Adipocyte (in vitro differentiated cells): ENCODE results near the gene FRK.

Experiments
- DNase-seq: peaks from one replicate; pipeline ENCODE4 v3.0.0-alpha.2; 2015; ENCODE audit warnings: low read depth
- H3K27me3 ChIP-seq: replicated peaks from 2 replicates; pipeline ENCODE4 v1.7.0; 2013; ENCODE audit warnings: mild to moderate bottlenecking, low read length, moderate library complexity; ENCODE audit not compliant: control insufficient read depth, insufficient read depth
- H3K36me3 ChIP-seq: 2 replicates; pipeline ENCODE4 v1.7.0; 2013; ENCODE audit warnings: low read length, mild to moderate bottlenecking, moderate library complexity; ENCODE audit not compliant: control insufficient read depth, insufficient read depth, severe bottlenecking
- H3K4me1 ChIP-seq: 2 replicates; pipeline ENCODE4 v1.7.0; 2013; ENCODE audit warnings: mild to moderate bottlenecking, low read length, moderate library complexity; ENCODE audit not compliant: control insufficient read depth, insufficient read depth
- H3K4me3 ChIP-seq: 2 replicates; pipeline ENCODE4 v1.7.0; 2013; ENCODE audit warnings: mild to moderate bottlenecking, low read length, moderate library complexity
- H3K9ac ChIP-seq: 2 replicates; pipeline ENCODE4 v1.7.0; 2013; ENCODE audit warnings: mild to moderate bottlenecking, low read length, moderate library complexity
- H3K9me3 ChIP-seq: 2 replicates; pipeline ENCODE4 v1.7.0; 2013; ENCODE audit warnings: mild to moderate bottlenecking, low read length, moderate library complexity; ENCODE audit not compliant: control insufficient read depth

FRK gene

DNA sequence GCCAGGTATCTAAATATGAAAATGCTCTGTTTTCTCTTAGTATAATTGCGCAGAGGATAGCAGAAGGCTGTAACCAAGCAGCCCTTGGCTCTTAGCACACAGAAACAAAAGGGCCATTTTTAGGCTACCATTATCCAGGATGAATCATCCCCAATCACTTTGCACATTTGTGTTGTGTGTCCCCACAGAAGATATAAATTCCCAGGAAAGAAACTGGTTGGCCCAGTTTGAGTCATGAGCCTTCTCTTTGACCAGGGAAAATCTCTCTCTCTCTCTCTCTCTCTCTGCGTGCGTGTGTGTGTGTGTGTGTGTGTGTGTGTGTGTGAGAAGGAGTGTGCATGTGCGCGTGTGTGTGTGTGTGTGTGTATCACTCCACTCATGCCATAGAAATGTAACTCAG is 178.5 kb downstream of the FRK start:
- DNase-seq, result no peak
- H3K4me1 ChIP-seq, result no peaks in the 10 kb centered on the region
- H3K4me3 ChIP-seq, result no peak overlapping the region
- H3K9ac ChIP-seq, result no peak overlapping the region
- no peaks in the 10 kb centered on the region for H3K36me3 ChIP-seq
- H3K27me3 ChIP-seq, result no peaks in the 10 kb centered on the region
- no peaks in the 10 kb centered on the region for H3K9me3 ChIP-seq
